Measurements from ENCODE around the gene RIPPLY2.

Gene RIPPLY2

GRCh38 chr6:83862776-83863471, 9.8 kb downstream of the RIPPLY2 start:
- no peak for DNase-seq (ENCODE audit: low read depth)
- no peak overlapping the region for H3K4me3 ChIP-seq (ENCODE audit: low read depth, low read length)

GRCh38 chr6:83867043-83867442, 13.9 kb downstream of the RIPPLY2 start:
- H3K4me3 ChIP-seq (ENCODE audit: low read depth, low read length), result no peak overlapping the region
- TF ChIP-seq MAX (IDR thresholded peaks at IDR 0.05; ENCODE audit: low read depth, low read length) (no peak), CTCF (IDR thresholded peaks at IDR 0.05; ENCODE audit: low read depth, low read length) (no peak), MYC (IDR thresholded peaks at IDR 0.05; ENCODE audit: low read depth, low read length) (no peak), POLR2A (IDR thresholded peaks at IDR 0.05; ENCODE audit: extremely low read depth, insufficient read length) (no peak)
- no peak for DNase-seq (ENCODE audit: low read depth)

More at GRCh38 chr6:83862776-83863471, 9.8 kb downstream of the RIPPLY2 start:
- no peak for TF ChIP-seq MYC (IDR thresholded peaks at IDR 0.05; ENCODE audit: low read depth, low read length)
- TF ChIP-seq CTCF (IDR thresholded peaks at IDR 0.05; ENCODE audit: low read depth, low read length), result no peak
- TF ChIP-seq MAX (IDR thresholded peaks at IDR 0.05; ENCODE audit: low read depth, low read length), result no peak
- no peak for TF ChIP-seq POLR2A (IDR thresholded peaks at IDR 0.05; ENCODE audit: extremely low read depth, insufficient read length)

- peak; percentile 84 for DNase-seq (ENCODE audit: low read depth)
- TF ChIP-seq CTCF (IDR thresholded peaks at IDR 0.05; ENCODE audit: low read depth, low read length) (no peak), MAX (IDR thresholded peaks at IDR 0.05; ENCODE audit: low read depth, low read length) (peak; percentile 73), MYC (IDR thresholded peaks at IDR 0.05; ENCODE audit: low read depth, low read length) (peak; percentile 28; the same call in 1 of the 2 replicates), POLR2A (IDR thresholded peaks at IDR 0.05; ENCODE audit: extremely low read depth, insufficient read length) (no peak)
- no peak overlapping the region for H3K4me3 ChIP-seq (ENCODE audit: low read depth, low read length)
These were observed 14.5 kb downstream of the RIPPLY2 start for GRCh38 chr6:83867527-83868161.

GRCh38 chr6:83868639-83869038, 15.5 kb downstream of the RIPPLY2 start:
- no peak for DNase-seq (ENCODE audit: low read depth)
- no peak overlapping the region for H3K4me3 ChIP-seq (ENCODE audit: low read depth, low read length)
- TF ChIP-seq CTCF (IDR thresholded peaks at IDR 0.05; ENCODE audit: low read depth, low read length) (no peak), MYC (IDR thresholded peaks at IDR 0.05; ENCODE audit: low read depth, low read length) (no peak), POLR2A (IDR thresholded peaks at IDR 0.05; ENCODE audit: extremely low read depth, insufficient read length) (no peak), MAX (IDR thresholded peaks at IDR 0.05; ENCODE audit: low read depth, low read length) (no peak)

GRCh38 chr6:83870649-83871048, 17.5 kb downstream of the RIPPLY2 start:
- H3K4me3 ChIP-seq (ENCODE audit: low read depth, low read length), result no peak overlapping the region
- TF ChIP-seq CTCF (IDR thresholded peaks at IDR 0.05; ENCODE audit: low read depth, low read length), result no peak
- TF ChIP-seq POLR2A (IDR thresholded peaks at IDR 0.05; ENCODE audit: extremely low read depth, insufficient read length), result no peak
- no peak for TF ChIP-seq MYC (IDR thresholded peaks at IDR 0.05; ENCODE audit: low read depth, low read length)
- no peak for TF ChIP-seq MAX (IDR thresholded peaks at IDR 0.05; ENCODE audit: low read depth, low read length)
- DNase-seq (ENCODE audit: low read depth), result no peak

All from NB4 (cell line).